M059J (cell line): Measurements from ENCODE around the gene CCDC167. TPM values are rescaled to one million over a fixed set of nuclear protein-coding genes. Genes with fewer than 3 reads are reported as not detected.

ENCODE experiments used
- DNase-seq: peaks from one replicate; pipeline ENCODE4 v3.0.0-alpha.2; 2012; ENCODE audit warnings: low read depth
- total RNA-seq: library from RNA; depleted of rRNA; stranded (reverse); fragments of >200 nt; shearing (Covaris generic); gene quantifications from 2 replicates; pipeline ENCODE4 v1.2.3, GENCODE V29; 2014; rRNA removed

Gene CCDC167
- total RNA-seq, result 61.9 and 87.7 TPM in 2 replicates

DNA sequence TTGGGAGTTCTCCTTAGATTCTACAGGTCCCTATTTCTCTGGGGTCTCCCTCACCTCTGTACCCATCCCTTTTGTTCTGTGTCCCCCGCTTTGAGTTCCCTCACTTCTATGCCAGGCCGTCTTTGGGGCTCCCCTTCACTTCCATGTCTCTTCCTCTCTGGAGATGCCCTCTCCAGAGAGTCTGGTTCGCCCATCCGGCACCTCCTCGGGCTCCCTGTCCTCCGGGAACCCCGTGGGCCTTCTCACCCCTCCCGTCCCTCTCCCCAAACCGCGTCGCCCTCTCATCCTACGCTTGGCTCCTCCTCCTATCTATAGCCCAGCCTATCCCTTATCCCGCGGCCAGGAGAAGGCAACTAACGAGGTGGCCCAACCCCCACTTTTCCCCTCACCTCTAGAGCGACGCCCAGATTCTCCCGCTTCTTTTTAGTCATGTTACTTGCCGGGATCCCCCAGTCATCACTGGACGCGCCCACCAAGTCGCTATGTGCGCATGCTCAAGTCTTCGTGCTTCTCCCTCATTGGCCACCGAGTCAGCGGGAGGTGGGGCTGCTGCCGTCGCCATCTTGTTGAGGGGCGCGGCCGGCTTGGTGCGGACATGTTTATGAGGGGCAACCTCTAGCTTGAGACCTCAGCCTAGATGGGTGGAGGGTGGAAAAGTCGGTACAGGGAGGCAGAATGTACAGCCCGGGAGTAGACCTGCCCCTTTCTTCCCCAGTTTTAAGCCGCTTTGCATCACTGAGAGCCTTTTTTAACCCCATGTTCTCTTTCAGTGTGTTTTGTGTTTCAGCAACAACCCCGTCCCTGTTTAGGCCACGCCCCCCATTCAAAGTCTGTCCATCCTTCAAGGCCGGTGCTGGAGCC lies at the start of gene CCDC167:
CCDC167 (minus strand) TSS at position 461 of the 861 bp plus-strand sequence; CDS start at position 431, 30 bp downstream.
- peak; percentile 100 for DNase-seq

GRCh38 chr6:37549154-37549553 lies 49.5 kb upstream of the CCDC167 start:
- DNase-seq, result no peak

DNA sequence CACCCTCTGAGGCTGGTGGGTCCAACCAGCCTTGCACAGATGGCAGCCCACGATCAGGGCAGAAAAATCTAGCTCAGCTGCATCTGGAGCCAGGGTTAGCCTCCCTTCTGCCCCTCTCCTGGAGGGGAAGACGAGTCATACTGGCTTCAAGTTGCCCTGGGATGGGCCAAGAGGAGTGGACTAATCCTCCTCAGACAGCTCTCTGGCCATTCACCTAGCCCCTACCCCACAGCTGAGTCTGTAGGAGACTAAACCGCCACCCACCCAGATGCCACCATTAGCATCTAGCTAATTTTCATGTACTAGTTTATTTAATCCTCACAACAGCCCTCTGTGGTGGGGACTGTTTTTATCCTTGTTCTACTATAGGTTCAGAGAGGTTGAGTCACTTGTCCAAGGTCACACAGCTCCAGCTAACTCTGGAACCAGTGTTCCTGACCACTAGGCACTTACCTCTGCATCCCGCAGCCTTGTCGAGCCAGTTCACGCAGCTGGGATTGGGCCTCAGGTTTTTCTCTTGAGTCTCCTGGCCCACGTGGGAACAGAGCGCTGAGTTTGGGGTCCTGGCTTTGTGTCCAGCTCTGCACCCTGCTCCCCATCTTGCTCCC lies 48.5 kb upstream of the CCDC167 start:
- peak; percentile 68 for DNase-seq

DNA sequence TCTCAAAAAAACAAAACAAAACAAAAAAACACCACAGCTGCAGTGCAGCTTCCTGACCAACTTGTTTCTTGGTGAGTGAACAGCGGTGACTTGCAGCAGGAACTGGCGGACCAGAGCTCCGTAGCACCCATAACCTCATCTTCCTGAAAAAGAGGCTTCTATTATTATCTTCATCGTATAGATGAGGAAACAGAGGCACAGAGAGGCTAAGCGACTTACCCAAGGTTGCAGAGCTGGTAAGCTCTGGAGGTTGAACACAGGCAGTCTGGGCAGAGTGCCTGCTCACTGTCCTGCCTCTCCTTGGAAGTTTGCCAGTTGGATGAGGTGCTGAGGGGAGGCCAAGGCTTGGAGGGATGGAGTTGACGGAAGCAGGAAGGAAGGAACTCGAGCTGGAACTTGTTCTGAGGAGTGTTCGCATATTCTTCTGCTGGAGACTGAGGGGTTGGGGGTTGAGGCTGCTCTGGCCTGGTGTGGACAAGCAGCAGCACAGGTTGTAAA lies 47.9 kb upstream of the CCDC167 start:
- DNase-seq, result peak; percentile 93

GRCh38 chr6:37546141-37546871 lies 46.6 kb upstream of the CCDC167 start:
- peak; percentile 70 for DNase-seq

DNA sequence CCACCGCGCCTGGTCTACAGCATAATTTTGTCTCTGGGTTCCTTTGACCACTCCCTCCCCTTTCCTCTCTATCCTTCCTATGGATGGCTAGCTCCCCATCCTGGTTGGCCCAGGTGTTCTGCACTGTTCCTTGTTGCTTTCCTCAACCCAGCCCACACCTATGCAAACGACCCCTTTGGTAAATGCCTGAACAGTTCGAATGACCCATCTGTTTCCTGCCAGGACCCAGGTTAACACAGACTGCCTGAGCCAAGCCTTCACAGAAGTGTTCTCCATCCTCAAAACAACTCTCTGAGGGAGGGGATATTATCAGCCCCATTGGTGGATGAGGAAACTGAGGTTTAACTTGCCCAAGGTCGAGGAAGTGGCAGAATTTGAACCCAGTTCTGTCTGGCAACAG lies 44.8 kb upstream of the CCDC167 start:
- no peak for DNase-seq

DNA sequence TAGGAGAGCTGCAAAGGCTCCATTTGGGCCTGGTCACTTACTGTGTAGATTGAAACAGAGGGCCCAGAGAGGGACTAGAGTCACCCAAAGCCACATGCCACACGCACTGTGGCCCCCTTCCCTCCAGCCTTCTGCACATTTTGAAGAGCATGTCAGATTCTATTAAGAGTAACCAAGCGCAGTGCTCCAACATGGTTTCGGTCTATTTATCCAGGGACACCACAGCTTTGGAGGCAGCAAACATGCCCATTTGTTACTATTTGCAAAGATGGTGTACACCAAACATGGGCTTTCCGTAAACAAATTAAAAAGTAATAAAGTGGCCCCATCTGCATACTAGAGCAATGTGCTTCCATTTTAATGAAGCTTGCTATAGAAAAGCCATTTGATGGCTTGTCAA lies 43.7 kb upstream of the CCDC167 start:
- DNase-seq, result no peak

DNA sequence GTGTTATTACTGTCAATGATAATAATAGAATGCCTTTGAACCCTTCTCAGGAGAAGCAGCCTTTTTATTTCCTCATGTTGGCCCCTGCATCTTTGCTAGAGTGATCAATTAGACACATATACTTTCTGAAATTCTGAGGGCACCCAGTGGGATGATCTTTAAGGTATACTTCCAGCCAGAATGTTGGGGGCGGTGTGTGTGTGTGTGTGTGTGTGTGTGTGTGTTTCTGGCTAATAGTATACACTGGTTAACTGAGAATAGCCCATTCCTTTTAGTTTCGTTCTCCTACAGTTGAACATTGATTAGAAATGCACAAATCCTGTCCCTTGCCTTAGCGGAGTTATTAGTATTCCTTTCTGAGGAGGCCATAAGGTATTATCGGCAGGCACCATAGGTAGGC lies 41.7 kb upstream of the CCDC167 start:
- DNase-seq, result no peak

DNA sequence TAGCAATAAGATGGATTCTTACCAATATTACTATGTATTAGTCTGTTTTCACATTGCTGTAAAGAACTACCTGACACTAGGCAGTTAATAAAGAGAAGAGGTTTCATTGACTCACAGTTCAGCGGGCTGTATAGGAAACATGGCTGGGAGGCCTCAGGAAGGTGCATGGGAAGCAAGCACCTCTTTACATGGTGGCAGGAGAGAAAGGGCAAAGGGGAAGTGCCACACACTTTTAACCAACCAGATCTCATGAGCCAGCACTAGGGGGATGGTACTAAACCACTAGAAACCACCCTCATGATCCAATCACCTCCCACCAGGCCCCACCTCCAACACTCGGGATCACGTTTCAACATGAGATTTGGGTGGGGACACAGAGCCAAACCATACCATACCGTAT lies 40.7 kb upstream of the CCDC167 start:
- DNase-seq, result no peak

DNA sequence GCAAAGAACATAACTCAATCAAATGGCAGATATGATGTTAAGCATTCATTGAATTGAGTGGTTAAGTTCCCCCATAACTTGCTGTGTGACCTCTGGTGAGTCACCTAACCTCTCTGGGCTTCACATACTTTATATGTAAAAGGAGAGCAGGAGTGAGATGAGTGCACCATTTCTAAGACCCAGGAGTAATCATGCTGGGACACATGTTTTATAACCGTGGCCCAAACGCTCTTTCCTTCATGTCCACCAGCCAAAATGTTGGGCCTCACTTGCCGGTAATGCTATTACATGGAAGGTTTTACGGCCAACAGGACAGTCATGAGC lies 40.3 kb upstream of the CCDC167 start:
- no peak for DNase-seq

DNA sequence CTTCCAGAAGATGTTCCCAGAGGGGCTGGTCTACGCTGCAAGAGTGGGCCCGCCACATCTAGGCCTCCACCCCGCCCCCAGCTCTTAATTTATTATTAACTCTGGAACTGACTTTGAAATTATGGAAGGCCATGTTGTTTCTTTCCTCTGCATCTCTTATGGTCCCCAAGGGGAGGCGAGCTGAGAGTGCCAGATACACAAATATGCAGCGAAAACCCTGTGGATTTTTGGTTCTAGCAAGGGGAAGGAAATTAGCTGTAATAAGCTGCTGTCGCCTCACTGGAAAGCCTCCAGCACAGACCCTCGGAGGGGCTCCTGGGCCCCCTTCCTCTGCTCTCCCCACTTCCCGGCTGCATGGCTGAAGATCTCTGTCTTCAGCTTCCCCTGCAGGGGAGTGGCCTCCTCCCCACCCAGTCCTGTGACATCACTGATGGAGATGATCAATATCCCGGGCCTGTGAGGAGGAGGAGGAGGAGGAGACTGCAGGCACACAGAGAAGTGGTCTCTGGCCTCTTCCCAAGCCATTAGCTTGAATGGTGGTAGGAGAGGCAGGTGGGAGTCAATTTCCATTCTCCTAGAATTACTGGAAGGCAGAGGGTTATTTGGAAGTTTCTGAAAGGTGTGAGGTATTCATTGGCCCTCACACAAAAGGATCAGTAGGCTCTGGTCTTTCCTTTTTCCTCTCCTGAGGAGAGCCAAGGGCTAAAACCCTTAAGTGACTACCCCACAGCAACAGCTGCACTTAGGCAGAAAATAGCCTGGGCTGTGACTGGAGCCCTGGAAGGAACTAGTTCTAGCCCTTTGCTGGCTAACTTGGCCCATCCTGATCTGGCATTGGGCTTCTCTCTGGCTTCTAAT lies 39.7 kb upstream of the CCDC167 start:
- no peak for DNase-seq

DNA sequence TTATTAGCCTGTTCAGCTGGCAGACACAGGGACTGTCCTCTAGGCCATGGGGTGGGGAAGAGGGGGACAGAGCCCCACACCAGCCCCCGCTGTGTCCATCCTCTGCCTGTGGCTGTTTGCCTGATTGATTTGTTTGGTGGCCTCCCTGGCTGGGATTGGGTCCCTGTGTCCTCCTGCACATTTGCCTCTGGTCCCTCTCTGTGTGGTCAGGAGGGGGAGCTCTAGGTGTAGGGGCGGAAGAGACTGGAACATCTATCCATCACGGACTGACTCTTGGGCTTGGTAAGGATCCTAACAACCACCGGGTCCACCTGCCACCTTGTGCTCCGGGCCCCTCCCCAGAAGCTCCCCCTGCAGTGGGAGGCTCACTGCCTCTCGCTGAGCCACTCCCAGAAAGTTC lies 38.4 kb upstream of the CCDC167 start:
- peak; percentile 66 for DNase-seq

GRCh38 chr6:37537548-37537947 lies 37.9 kb upstream of the CCDC167 start:
- no peak for DNase-seq

- DNase-seq, result no peak
Observed at GRCh38 chr6:37536491-37537190, 36.9 kb upstream of the CCDC167 start.

DNA sequence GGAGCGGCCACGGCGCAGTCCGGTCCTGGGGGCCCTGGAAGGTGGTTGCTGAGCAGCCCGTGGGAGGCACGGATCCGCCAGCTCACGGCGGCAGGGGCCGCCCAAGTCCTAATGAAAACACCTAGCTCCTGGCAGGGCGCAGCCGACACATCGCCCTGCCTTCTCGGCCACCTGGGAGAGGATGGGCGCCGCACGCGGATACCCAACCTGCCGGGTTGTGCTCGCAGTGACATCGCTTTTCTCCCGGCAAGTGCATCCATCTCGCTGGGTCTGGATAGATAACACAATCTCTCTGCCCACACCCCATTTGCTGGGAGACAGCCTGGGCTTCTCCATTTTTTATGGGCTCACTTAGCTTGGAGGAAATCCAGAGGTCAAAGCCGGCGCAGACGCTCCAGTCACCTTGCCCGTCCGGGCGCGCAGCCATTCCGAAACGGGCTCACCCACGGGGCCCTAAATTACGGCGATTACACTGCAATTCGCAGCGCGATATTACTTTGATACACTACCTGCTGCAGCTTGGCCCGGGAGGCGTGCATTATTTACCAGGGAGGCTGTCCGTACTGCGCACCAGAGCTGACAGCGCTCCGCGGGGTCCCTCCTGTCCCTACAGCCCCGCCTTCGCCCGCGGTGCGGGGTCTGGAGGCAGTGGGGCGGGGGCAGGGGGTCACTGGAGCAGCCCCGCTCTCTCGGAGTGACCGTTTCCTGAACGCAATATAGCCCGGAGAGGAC lies 36.2 kb upstream of the CCDC167 start:
- DNase-seq, result peak; percentile 42

DNA sequence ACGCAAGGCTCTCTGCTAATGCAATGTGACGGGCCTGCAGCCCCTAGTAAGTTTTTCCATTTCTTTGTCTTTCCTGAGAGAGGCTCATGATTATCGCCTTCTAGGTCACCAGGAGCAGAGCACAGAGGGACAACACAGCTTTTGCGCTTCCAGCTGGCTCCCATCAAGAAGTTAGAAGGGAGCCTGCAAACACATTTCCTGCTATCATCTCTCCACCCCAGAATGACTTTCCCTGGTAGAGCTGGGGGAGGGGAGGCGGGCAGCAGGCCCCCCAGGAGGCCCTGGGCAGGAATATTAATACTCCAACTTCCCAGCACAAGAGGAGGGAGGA lies 35.7 kb upstream of the CCDC167 start:
- no peak for DNase-seq

DNA sequence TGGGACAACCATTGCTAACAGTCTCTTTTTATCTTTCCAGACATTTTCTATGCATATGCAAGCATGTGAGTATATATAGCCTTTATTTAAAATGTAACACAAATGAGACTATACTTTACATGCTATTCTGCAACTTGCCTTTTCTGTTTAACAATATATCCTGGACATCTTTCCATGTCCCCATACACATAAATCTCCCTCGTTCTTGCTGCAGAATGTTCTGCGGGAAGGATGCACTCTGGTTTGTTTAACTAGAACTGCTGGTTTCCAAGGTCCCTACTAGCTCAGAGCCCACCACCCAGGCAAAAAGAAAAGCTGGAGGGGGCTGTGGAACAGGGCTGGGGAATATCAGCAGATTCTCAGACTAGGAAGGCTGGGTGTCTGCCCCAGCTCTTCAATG lies 35.2 kb upstream of the CCDC167 start:
- DNase-seq, result no peak

- no peak for DNase-seq
Observed at GRCh38 chr6:37532122-37532521, 32.4 kb upstream of the CCDC167 start.

DNA sequence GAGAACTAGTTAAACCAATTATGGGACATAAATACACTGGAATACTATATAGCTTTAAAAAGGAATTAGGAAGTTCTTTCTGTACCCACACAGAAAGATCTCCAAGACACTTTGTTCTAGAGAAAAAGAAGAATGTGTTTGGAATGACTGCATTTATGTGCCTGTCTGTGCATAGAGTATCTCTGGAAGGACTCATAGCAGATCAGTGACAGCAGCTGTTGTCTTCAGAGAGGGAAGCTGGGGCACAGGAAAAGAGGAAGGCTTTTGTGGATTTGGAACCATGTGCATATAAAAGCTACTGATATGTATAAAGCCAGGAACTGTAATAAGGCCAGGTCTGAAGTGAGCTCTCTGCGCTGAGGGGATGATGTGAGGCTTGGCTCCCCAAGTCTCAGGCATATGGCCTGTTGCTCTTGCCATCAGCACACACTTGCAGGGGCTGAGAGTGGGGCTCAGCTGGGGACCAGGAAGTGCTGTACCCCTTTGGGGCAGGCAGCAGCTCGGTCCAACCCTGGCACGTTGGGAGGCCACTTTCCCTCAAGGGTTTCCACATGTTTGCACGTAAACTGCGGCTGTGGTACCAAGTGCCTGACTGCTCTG lies 31.8 kb upstream of the CCDC167 start:
- DNase-seq, result peak; percentile 31

GRCh38 chr6:37531026-37531425 lies 31.3 kb upstream of the CCDC167 start:
- DNase-seq, result peak; percentile 90
